GM19397 (cell line): ENCODE data around the gene TRIM2.

ENCODE experiments used
- ATAC-seq: cut with Tn5 transposase; IDR thresholded peaks from one replicate; pipeline ENCODE4 v1.9.1; 2021; ENCODE audit warnings: mild to moderate bottlenecking, moderate library complexity; ENCODE audit not compliant: unreplicated experiment

Gene TRIM2

GRCh38 chr4:153366486-153366885 is 162.2 kb downstream of the TRIM2 start:
- no peak for ATAC-seq

GRCh38 chr4:153367092-153367491 is 162.8 kb downstream of the TRIM2 start:
- ATAC-seq: no peak

GRCh38 chr4:153369021-153369420 is 164.8 kb downstream of the TRIM2 start:
- no peak for ATAC-seq

- ATAC-seq: no peak
Observed at GRCh38 chr4:153371701-153372234, 167.5 kb downstream of the TRIM2 start.

- ATAC-seq: no peak
Observed at GRCh38 chr4:153372967-153373562, 168.8 kb downstream of the TRIM2 start.

GRCh38 chr4:153374442-153374841 is 170.2 kb downstream of the TRIM2 start:
- ATAC-seq: no peak

GRCh38 chr4:153375303-153375702 is 171.1 kb downstream of the TRIM2 start:
- ATAC-seq: no peak

- ATAC-seq: no peak
Observed at GRCh38 chr4:153383131-153383530, 178.9 kb downstream of the TRIM2 start.

- no peak for ATAC-seq
Observed at GRCh38 chr4:153384160-153384559, 179.9 kb downstream of the TRIM2 start.

GRCh38 chr4:153385784-153386183 is 181.5 kb downstream of the TRIM2 start:
- ATAC-seq: no peak

GRCh38 chr4:153387981-153388380 is 183.7 kb downstream of the TRIM2 start:
- no peak for ATAC-seq
